H1 (cell line): ENCODE results near the gene PCDHB7. TPM values are rescaled to one million over a fixed set of nuclear protein-coding genes. Genes with fewer than 3 reads are reported as not detected.
"Not testable (repeated sequence)": the region's sequence is repeated elsewhere in the genome, so short reads cannot be mapped to it uniquely, and the experiment has no call there.

Experiments
- CTCF ChIA-PET: fragments of 300-600 bp; sonication (Branson Sonifier 250); formaldehyde crosslinking; loops from one replicate; lab custom pipeline; 2021; ENCODE audit not compliant: partially characterized antibody; lab: Charles Lee
- POLR2A ChIA-PET: fragments of 300-600 bp; sonication (Branson Sonifier 250); formaldehyde crosslinking; loops from one replicate; lab custom pipeline; 2021; ENCODE audit warnings: inconsistent platforms; ENCODE audit not compliant: partially characterized antibody; lab: Charles Lee
- DNase-seq, 2 experiments: peaks; one replicate each; pipeline versions ENCODE4 v3.0.0 to v3.0.0-alpha.2; 2010 to 2022; ENCODE audit warnings: low spot score in 2 of 2, low read depth in 1 of 2, mixed read lengths in 1 of 2
- FAIRE-seq: peaks from 2 replicates; lab custom pipeline; 2011; peaks lifted over from hg19 to GRCh38; lab: Jason Lieb, UNC
- H2AFZ ChIP-seq: 2 replicates; pipeline ENCODE4 v1.8.1; 2012; ENCODE audit warnings: low read length, inconsistent platforms
- H2AK5ac ChIP-seq: 2 replicates; pipeline ENCODE4 v1.6.1; 2013; ENCODE audit warnings: low read depth, low read length
- H2BK120ac ChIP-seq: replicated peaks from 2 replicates; pipeline ENCODE3; 2013; ENCODE audit warnings: low read depth, low read length, inconsistent platforms
- H2BK12ac ChIP-seq: 2 replicates; pipeline ENCODE4 v1.6.1; 2013; ENCODE audit warnings: low read depth, low read length
- H2BK15ac ChIP-seq: 2 replicates; pipeline ENCODE4 v1.6.1; 2013; ENCODE audit warnings: low read length
- H2BK20ac ChIP-seq: 2 replicates; pipeline ENCODE4 v1.6.1; 2013; ENCODE audit warnings: low read length
- H2BK5ac ChIP-seq: 2 replicates; pipeline ENCODE4 v1.6.1; 2013; ENCODE audit warnings: low read depth, low read length
- H3K14ac ChIP-seq: 2 replicates; pipeline ENCODE4 v1.6.1; 2013; ENCODE audit warnings: inconsistent platforms; ENCODE audit not compliant: insufficient read length
- H3K18ac ChIP-seq: 2 replicates; pipeline ENCODE4 v1.6.1; 2013; ENCODE audit warnings: low read length; ENCODE audit errors: extremely low read depth
- H3K23ac ChIP-seq: 2 replicates; pipeline ENCODE4 v1.6.1; 2013; ENCODE audit warnings: inconsistent platforms; ENCODE audit not compliant: insufficient read length
- H3K23me2 ChIP-seq: 2 replicates; pipeline ENCODE4 v1.6.1; 2013; ENCODE audit warnings: low read depth, low read length
- H3K27ac ChIP-seq: 2 replicates; pipeline ENCODE4 v1.6.1; 2011; ENCODE audit warnings: low read depth, low read length, inconsistent platforms
- H3K27me3 ChIP-seq, 4 experiments: replicated peaks in 1 of 4; 1 replicate in 1 of 4; 2 replicates in 3 of 4; pipeline versions ENCODE4 v1.6.1 to v1.8.1; 2011 to 2013; ENCODE audit warnings: low read length in 3 of 4, mild to moderate bottlenecking in 3 of 4, inconsistent platforms in 2 of 4, mixed read lengths in 2 of 4, moderate library complexity in 1 of 4; ENCODE audit not compliant: control insufficient read depth in 3 of 4, insufficient read depth in 3 of 4; ENCODE audit errors: extremely low read depth in 1 of 4
- H3K36me3 ChIP-seq, 4 experiments: 2 replicates each; pipeline versions ENCODE4 v1.6.1 to v1.8.1; 2011 to 2013; ENCODE audit warnings: mild to moderate bottlenecking in 4 of 4, low read length in 3 of 4, moderate library complexity in 2 of 4, control low read depth in 1 of 4, inconsistent platforms in 1 of 4; ENCODE audit not compliant: insufficient read depth in 4 of 4, control insufficient read depth in 2 of 4
- H3K4ac ChIP-seq: replicated peaks from 2 replicates; pipeline ENCODE3; 2013; ENCODE audit warnings: low read length, low read depth, mixed read lengths, inconsistent platforms; ENCODE audit not compliant: insufficient read length
- H3K4me1 ChIP-seq, 4 experiments: replicated peaks in 1 of 4; 1 replicate in 1 of 4; 2 replicates in 3 of 4; pipeline versions ENCODE4 v1.6.1 to v1.8.1; 2011 to 2013; ENCODE audit warnings: low read length in 3 of 4, inconsistent platforms in 2 of 4, mixed read lengths in 1 of 4; ENCODE audit not compliant: insufficient read depth in 4 of 4, control insufficient read depth in 3 of 4
- H3K4me2 ChIP-seq, 2 experiments: 2 replicates each; pipeline versions ENCODE4 v1.6.1 to v1.8.1; 2011 to 2013; ENCODE audit warnings: low read depth in 2 of 2, low read length in 2 of 2, control low read depth in 1 of 2, inconsistent platforms in 1 of 2, mild to moderate bottlenecking in 1 of 2; ENCODE audit not compliant: insufficient read depth in 1 of 2
- H3K4me3 ChIP-seq, 4 experiments: fragments of 200-600, 300-600 bp in 1 of 4; sonication (generic), shearing (Covaris generic), sonication (Bioruptor Twin) in 1 of 4; 2 replicates each; pipeline versions ENCODE4 v1.5.1 to v1.8.1; 2011 to 2016; ENCODE audit warnings: low read length in 4 of 4, low read depth in 3 of 4, control low read depth in 2 of 4, inconsistent platforms in 2 of 4, mild to moderate bottlenecking in 2 of 4, mixed read lengths in 1 of 4, moderate library complexity in 1 of 4; ENCODE audit not compliant: insufficient read depth in 2 of 4; ENCODE audit errors: extremely low read depth in 1 of 4
- H3K56ac ChIP-seq: replicated peaks from 2 replicates; pipeline ENCODE3; 2013; ENCODE audit warnings: low read depth, mild to moderate bottlenecking, mixed read lengths, low read length, inconsistent platforms; ENCODE audit not compliant: insufficient read length
- H3K79me1 ChIP-seq: 2 replicates; pipeline ENCODE4 v1.6.1; 2013; ENCODE audit warnings: low read depth, low read length, control low read depth
- H3K79me2 ChIP-seq, 2 experiments: 2 replicates each; pipeline versions ENCODE4 v1.6.1 to v1.8.1; 2012 to 2013; ENCODE audit warnings: low read length in 2 of 2, mild to moderate bottlenecking in 2 of 2, inconsistent platforms in 1 of 2; ENCODE audit not compliant: insufficient read depth in 2 of 2, control insufficient read depth in 1 of 2
- H3K9ac ChIP-seq, 4 experiments: replicated peaks in 1 of 4; 1 replicate in 1 of 4; 2 replicates in 3 of 4; pipeline versions ENCODE4 v1.6.1 to v1.8.1; 2011 to 2013; ENCODE audit warnings: low read depth in 3 of 4, low read length in 3 of 4, control low read depth in 2 of 4, mild to moderate bottlenecking in 2 of 4, moderate library complexity in 2 of 4, inconsistent platforms in 1 of 4; ENCODE audit errors: extremely low read depth in 1 of 4
- H3K9me3 ChIP-seq, 2 experiments: 2 replicates each; pipeline versions ENCODE4 v1.6.1 to v1.8.1; 2012 to 2013; ENCODE audit warnings: mild to moderate bottlenecking in 2 of 2, moderate library complexity in 2 of 2, control low read depth in 1 of 2, inconsistent platforms in 1 of 2, low read depth in 1 of 2, low read length in 1 of 2, mixed read lengths in 1 of 2; ENCODE audit not compliant: insufficient read depth in 2 of 2
- H4K20me1 ChIP-seq, 2 experiments: replicated peaks in 1 of 2; 2 replicates each; pipeline versions ENCODE3 to v1.8.1; 2011 to 2013; ENCODE audit warnings: inconsistent platforms in 2 of 2, low read length in 2 of 2, mild to moderate bottlenecking in 1 of 2; ENCODE audit not compliant: insufficient read depth in 2 of 2, control insufficient read depth in 1 of 2
- H4K5ac ChIP-seq: 2 replicates; pipeline ENCODE4 v1.6.1; 2013; ENCODE audit warnings: low read length, low read depth, mixed read lengths, inconsistent platforms; ENCODE audit not compliant: insufficient read length
- H4K8ac ChIP-seq: 2 replicates; pipeline ENCODE4 v1.8.0; 2013; ENCODE audit warnings: mild to moderate bottlenecking, moderate library complexity, low read length, inconsistent platforms; ENCODE audit not compliant: insufficient read depth; ENCODE audit errors: extremely low read depth
- H4K91ac ChIP-seq: replicated peaks from 2 replicates; pipeline ENCODE3; 2013; ENCODE audit warnings: low read length, mixed read lengths, inconsistent platforms; ENCODE audit not compliant: insufficient read length
- WGBS, 2 experiments: shearing (Covaris generic) in 1 of 2; methylation state at CpG; one replicate each; pipeline versions ENCODE4 v1.1.6 to v1.1.7; 2013 to 2015; ENCODE audit warnings: low lambda C conversion rate in 2 of 2, mixed read lengths in 2 of 2, inconsistent platforms in 1 of 2, low coverage in 1 of 2, missing lambda C conversion rate in 1 of 2; ENCODE audit not compliant: insufficient replicate concordance in 2 of 2, insufficient coverage in 1 of 2, insufficient read length in 1 of 2; ENCODE audit errors: extremely low coverage in 1 of 2, missing lambda C conversion rate in 1 of 2; 5-methylcytosine and 5-hydroxymethylcytosine counted together
- polyA plus RNA-seq, 7 experiments: library from polyadenylated mRNA; depleted of rRNA in 3 of 7; stranded (reverse) in 5 of 7; unstranded in 2 of 7; fragments of >200 nt in 5 of 7; fragments of 200-250 nt in 2 of 7; gene quantifications; 1 replicate in 5 of 7; 2 replicates in 1 of 7; 4 replicates in 1 of 7; pipeline versions ENCODE4 v1.2.1 to v1.2.3, GENCODE V29; 2011 to 2013; ENCODE audit warnings: missing spikeins in 2 of 7, mixed read lengths in 2 of 7
- total RNA-seq: library from RNA; stranded (reverse); fragmentation: NEBNext Ultra II Directional; extraction: Animal tissue kit (Norgen Biotek cat#: 25700); gene quantifications from 2 replicates; pipeline ENCODE4 v1.2.1, GENCODE V29; 2021

PCDHB7 gene
- total and polyA plus RNA-seq, 2 of the 8 experiments (the other 6 are each of a cell fraction or from before 2014, with no cell fraction given): 0.17 to 0.19 TPM

DNA sequence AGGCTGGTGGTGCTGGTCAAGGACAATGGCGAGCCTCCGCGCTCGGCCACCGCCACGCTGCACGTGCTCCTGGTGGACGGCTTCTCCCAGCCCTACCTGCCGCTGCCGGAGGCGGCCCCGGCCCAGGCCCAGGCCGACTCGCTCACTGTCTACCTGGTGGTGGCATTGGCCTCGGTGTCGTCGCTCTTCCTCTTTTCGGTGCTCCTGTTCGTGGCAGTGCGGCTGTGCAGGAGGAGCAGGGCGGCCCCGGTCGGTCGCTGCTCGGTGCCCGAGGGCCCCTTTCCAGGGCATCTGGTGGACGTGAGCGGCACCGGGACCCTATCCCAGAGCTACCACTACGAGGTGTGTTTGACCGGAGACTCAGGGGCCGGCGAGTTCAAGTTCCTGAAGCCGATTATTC, 35.1 kb upstream of the PCDHB7 start:
- H2BK12ac ChIP-seq, H4K5ac ChIP-seq, H2AFZ ChIP-seq, H3K79me1 ChIP-seq, H3K4me3 ChIP-seq, H3K4me2 ChIP-seq, FAIRE-seq, H3K4me1 ChIP-seq, H3K9ac ChIP-seq, H3K23ac ChIP-seq, POLR2A ChIA-PET, H3K4ac ChIP-seq, H3K14ac ChIP-seq, H2BK15ac ChIP-seq, H4K8ac ChIP-seq, H3K27me3 ChIP-seq, H3K56ac ChIP-seq, H3K79me2 ChIP-seq, H3K27ac ChIP-seq, DNase-seq, H2AK5ac ChIP-seq, H2BK5ac ChIP-seq, H3K18ac ChIP-seq, H2BK20ac ChIP-seq, H4K91ac ChIP-seq, H2BK120ac ChIP-seq, H4K20me1 ChIP-seq, H3K23me2 ChIP-seq: not testable (repeated sequence)
- 97% methylated on average over 22 of the region's 34 CpGs; no CpG with 5 or more reads in 1 of the 2 experiments for WGBS, 2 experiments
- Histone ChIP-seq H3K9me3 (peaks cover 19 to 31% of the 10 kb centered on the region in 2 experiments), H3K36me3 (peaks cover 0 to 12% (median 3%) of the 10 kb centered on the region in 4 experiments; a peak in 3 of 8 replicates)
- CTCF ChIA-PET: interaction anchor here (1.0 to 1.8 kb wide), 6 partner anchors 11 to 108 kb away, joined by 3 to 7 read pairs (median 4); partner anchors contain the start of genes PCDHB15, PCDHB3 and PCDHB4
